GM23338 (cell line): ENCODE data around the gene MTRF1. TPM values are rescaled to one million over a fixed set of nuclear protein-coding genes. Genes with fewer than 3 reads are reported as not detected.

Experiments used
- ATAC-seq: fragments of 200-7000 bp; cut with Tn5 transposase; 3 replicates; pipeline ENCODE4 v1.9.1; 2020
- DNase-seq: peaks from one replicate; pipeline ENCODE4 v3.0.0-alpha.2; 2015; ENCODE audit warnings: low spot score
- H2AFZ ChIP-seq: fragments of 200-600 bp; sonication (generic); 2 replicates; pipeline ENCODE4 v1.8.0; 2016; ENCODE audit warnings: antibody characterized with exemption, mild to moderate bottlenecking, moderate library complexity
- H3F3A ChIP-seq: fragments of 200-600 bp; sonication (generic); replicated peaks from 2 replicates; pipeline ENCODE4 v1.8.0; 2017; ENCODE audit warnings: antibody characterized with exemption, mixed run types, low read depth
- H3K27ac ChIP-seq: fragments of 200-600 bp; sonication (generic); 2 replicates; pipeline ENCODE4 v1.6.1; 2016; ENCODE audit warnings: low read depth
- H3K27me3 ChIP-seq: fragments of 200-600 bp; sonication (generic); 2 replicates; pipeline ENCODE4 v1.8.0; 2016; ENCODE audit warnings: mild to moderate bottlenecking, mixed run types, moderate library complexity; ENCODE audit not compliant: insufficient read depth
- H3K36me3 ChIP-seq: fragments of 200-600 bp; sonication (generic); 2 replicates; pipeline ENCODE4 v1.8.0; 2016; ENCODE audit warnings: mild to moderate bottlenecking; ENCODE audit not compliant: insufficient read depth
- H3K4me1 ChIP-seq: fragments of 200-600 bp; sonication (generic); 2 replicates; pipeline ENCODE4 v1.8.0; 2016; ENCODE audit warnings: mild to moderate bottlenecking, moderate library complexity; ENCODE audit not compliant: insufficient read depth
- H3K4me2 ChIP-seq: fragments of 200-600 bp; sonication (generic); 2 replicates; pipeline ENCODE4 v1.7.1; 2017; ENCODE audit warnings: mixed run types
- H3K4me3 ChIP-seq: fragments of 200-600 bp; sonication (generic); 2 replicates; pipeline ENCODE4 v1.6.1; 2016; ENCODE audit warnings: mixed run types
- H3K79me2 ChIP-seq: fragments of 200-600 bp; sonication (generic); replicated peaks from 2 replicates; pipeline ENCODE4 v1.8.0; 2017; ENCODE audit warnings: mild to moderate bottlenecking; ENCODE audit not compliant: insufficient read depth
- H3K9me2 ChIP-seq: fragments of 200-600 bp; sonication (generic); 2 replicates; pipeline ENCODE4 v1.8.0; 2017; ENCODE audit not compliant: insufficient read depth
- H4K20me1 ChIP-seq: fragments of 200-600 bp; sonication (generic); replicated peaks from 2 replicates; pipeline ENCODE4 v1.8.0; 2017; ENCODE audit warnings: mild to moderate bottlenecking; ENCODE audit not compliant: insufficient read depth
- H3K27ac Mint-ChIP-seq: 2 replicates; pipeline ENCODE4 v1.8.0; 2020; ENCODE audit warnings: inconsistent platforms, mild to moderate bottlenecking, moderate library complexity, mixed read lengths
- H3K27me3 Mint-ChIP-seq: 3 replicates; pipeline ENCODE4 v1.8.0; 2022; ENCODE audit warnings: low read depth, mild to moderate bottlenecking, moderate library complexity, mixed read lengths, inconsistent platforms; ENCODE audit not compliant: insufficient read depth, poor library complexity
- H3K36me3 Mint-ChIP-seq: 3 replicates; pipeline ENCODE4 v1.8.0; 2021; ENCODE audit warnings: low read depth, mild to moderate bottlenecking, inconsistent platforms, moderate library complexity, mixed read lengths
- H3K4me1 Mint-ChIP-seq: 3 replicates; pipeline ENCODE4 v1.8.0; 2020; ENCODE audit warnings: mild to moderate bottlenecking, inconsistent platforms, mixed read lengths
- H3K4me3 Mint-ChIP-seq: 3 replicates; pipeline ENCODE4 v1.8.0; 2021; ENCODE audit warnings: moderate library complexity, mild to moderate bottlenecking, inconsistent platforms, mixed read lengths
- H3K9me3 Mint-ChIP-seq: 3 replicates; pipeline ENCODE4 v1.8.0; 2020; ENCODE audit warnings: moderate library complexity, mild to moderate bottlenecking, inconsistent platforms, mixed read lengths
- CREB1 ChIP-seq: fragments of 250-450 bp; sonication (Bioruptor Pico); IDR thresholded peaks from 2 replicates; pipeline ENCODE4 v1.5.0; 2020; ENCODE audit warnings: low read depth, mild to moderate bottlenecking, moderate library complexity
- CTCF ChIP-seq, 2 experiments: fragments of 200-600 bp in 1 of 2; sonication (generic) in 1 of 2; conservative IDR thresholded peaks; 2 replicates each; pipeline versions ENCODE4 v1.5.1 to v1.6.1; 2016 to 2017; ENCODE audit warnings: antibody characterized with exemption in 2 of 2, low read depth in 2 of 2, mild to moderate bottlenecking in 2 of 2, moderate library complexity in 1 of 2
- ETS1 ChIP-seq: IDR thresholded peaks from 2 replicates; pipeline ENCODE4 v1.6.1; 2016; ENCODE audit warnings: antibody characterized with exemption
- EZH2 ChIP-seq: fragments of 200-600 bp; sonication (generic); IDR thresholded peaks from one replicate; pipeline ENCODE4 v1.8.0; 2017; ENCODE audit warnings: antibody characterized with exemption, mild to moderate bottlenecking, low read depth; ENCODE audit not compliant: unreplicated experiment
- EZH2phosphoT487 ChIP-seq: fragments of 200-600 bp; sonication (generic); IDR thresholded peaks from one replicate; pipeline ENCODE4 v1.8.1; 2018; ENCODE audit warnings: antibody characterized with exemption; ENCODE audit not compliant: unreplicated experiment
- JUNB ChIP-seq: IDR thresholded peaks from one replicate; pipeline ENCODE4 v1.6.1; 2016; ENCODE audit warnings: antibody characterized with exemption; ENCODE audit not compliant: unreplicated experiment
- NANOG ChIP-seq: IDR thresholded peaks from 2 replicates; pipeline ENCODE4 v1.6.1; 2016; ENCODE audit warnings: antibody characterized with exemption, borderline replicate concordance
- POLR2AphosphoS5 ChIP-seq: IDR thresholded peaks from 2 replicates; pipeline ENCODE4 v1.6.1; 2016; ENCODE audit warnings: antibody characterized with exemption, low read depth
- REST ChIP-seq: IDR thresholded peaks from one replicate; pipeline ENCODE4 v1.6.1; 2018; ENCODE audit warnings: antibody characterized with exemption; ENCODE audit not compliant: unreplicated experiment
- STAT1 ChIP-seq: IDR thresholded peaks from one replicate; pipeline ENCODE4 v1.6.1; 2016; ENCODE audit warnings: antibody characterized with exemption; ENCODE audit not compliant: unreplicated experiment
- ZNF114 ChIP-seq: fragments of 250-450 bp; sonication (Bioruptor Pico); IDR thresholded peaks from 2 replicates; pipeline ENCODE4 v1.5.0; 2020; ENCODE audit warnings: mild to moderate bottlenecking, moderate library complexity
- ZNF331 ChIP-seq: fragments of 250-450 bp; sonication (Bioruptor Pico); IDR thresholded peaks from 2 replicates; pipeline ENCODE4 v1.5.0; 2020; ENCODE audit warnings: low read depth, mild to moderate bottlenecking, moderate library complexity
- ZNF462 ChIP-seq: fragments of 250-450 bp; sonication (Bioruptor Pico); IDR thresholded peaks from 2 replicates; pipeline ENCODE4 v1.5.0; 2020; ENCODE audit warnings: mild to moderate bottlenecking, moderate library complexity
- polyA plus RNA-seq: library from polyadenylated mRNA; unstranded; fragments of >200 nt; fragmentation: Nextera tagmentation; extraction: Ambion mirVana; gene quantifications from 2 replicates; pipeline ENCODE4 v1.2.1, GENCODE V29; 2016
- total RNA-seq: library from RNA; depleted of rRNA; stranded (reverse); fragments of >200 nt; shearing (Covaris generic); gene quantifications from 2 replicates; pipeline ENCODE4 v1.2.3, GENCODE V29; 2014

Gene MTRF1
- total and polyA plus RNA-seq, 2 experiments from 2014 or later = 18.4 to 22.6 TPM

- Histone ChIP-seq H3K4me3 (no peak overlapping the region), H3K4me2 (no peak overlapping the region), H3F3A (no peaks in the 10 kb centered on the region), H3K27ac (no peak overlapping the region), H3K36me3 (no peaks in the 10 kb centered on the region), H4K20me1 (no peaks in the 10 kb centered on the region; the same call in 1 of the 2 replicates), H3K4me1 (peaks cover 9% of the 10 kb centered on the region; the same call in 1 of the 2 replicates), H3K79me2 (peaks cover 19% of the 10 kb centered on the region), H3K9me2 (no peaks in the 10 kb centered on the region), H3K27me3 (no peaks in the 10 kb centered on the region), H2AFZ (no peak overlapping the region)
- peaks cover 5% of the 10 kb centered on the region; the same call in 1 of the 3 replicates for H3K36me3 Mint-ChIP-seq
- H3K4me3 Mint-ChIP-seq = no peak overlapping the region
- no peaks in the 10 kb centered on the region; the same call in 2 of the 3 replicates for H3K9me3 Mint-ChIP-seq
- H3K4me1 Mint-ChIP-seq = peaks cover 11% of the 10 kb centered on the region
- no peak for ATAC-seq
- no peaks in the 10 kb centered on the region for H3K27me3 Mint-ChIP-seq
- TF ChIP-seq JUNB = no peak
- no peak for TF ChIP-seq ZNF462
- no peak for TF ChIP-seq STAT1
- TF ChIP-seq NANOG = no peak
- TF ChIP-seq CREB1 = no peak
- TF ChIP-seq ETS1 = no peak
- no peak for TF ChIP-seq ZNF331
- TF ChIP-seq CTCF (conservative IDR thresholded peaks at IDR 0.05; ENCODE audit: low read depth in 2 of 2) = no peak
- no peak for TF ChIP-seq POLR2AphosphoS5
- no peak for TF ChIP-seq REST
- TF ChIP-seq EZH2 = no peak
- TF ChIP-seq ZNF114 (CRISPR knock-in tag) = no peak
- no peak for TF ChIP-seq EZH2phosphoT487
- no peak for DNase-seq
- no peak overlapping the region for H3K27ac Mint-ChIP-seq
Measured at GRCh38 chr13:41307884-41308640, 44.7 kb upstream of the MTRF1 start.
